PC-3 (cell line): ENCODE measurements around the gene FOXD2. TPM values are rescaled to one million over a fixed set of nuclear protein-coding genes. Genes with fewer than 3 reads are reported as not detected.

Source experiments
- ATAC-seq: fragments of 200-7000 bp; cut with Tn5 transposase; 2 replicates; pipeline ENCODE4 v1.9.1; 2020; ENCODE audit warnings: mild to moderate bottlenecking, moderate library complexity
- BruUV-seq: library from RNA; stranded (reverse); fragments of 400-500 nt; replicated peaks from 2 replicates; lab custom pipeline; 2021; lab: Mats Ljungman, UMichigan
- CTCF ChIA-PET: fragments of 300-600 bp; sonication (Branson Sonifier 250); formaldehyde crosslinking; loops from one replicate; lab custom pipeline; 2022; ENCODE audit warnings: antibody characterized with exemption; lab: Charles Lee
- POLR2A ChIA-PET: fragments of 300-600 bp; sonication (Branson Sonifier 250); formaldehyde crosslinking; loops from one replicate; lab custom pipeline; 2022; ENCODE audit warnings: antibody characterized with exemption; ENCODE audit not compliant: unreplicated experiment; lab: Charles Lee
- DNase-seq: peaks from one replicate; pipeline ENCODE4 v3.0.0-alpha.2; 2015
- H2AFZ ChIP-seq: fragments of 300-600 bp; sonication (generic); 2 replicates; pipeline ENCODE4 v1.6.0; 2016; ENCODE audit warnings: antibody characterized with exemption, low read length
- H3F3A ChIP-seq: fragments of 300-600 bp; sonication (generic); one replicate; pipeline ENCODE4 v1.6.0; 2017; ENCODE audit warnings: antibody characterized with exemption, low read length, control low read depth, mild to moderate bottlenecking; ENCODE audit not compliant: unreplicated experiment
- H3K27ac ChIP-seq: fragments of 300-600 bp; sonication (generic); 2 replicates; pipeline ENCODE4 v1.5.1; 2016; ENCODE audit warnings: mild to moderate bottlenecking, low read length
- H3K27me3 ChIP-seq: fragments of 300-600 bp; sonication (generic); 2 replicates; pipeline ENCODE4 v1.6.1; 2016; ENCODE audit warnings: low read length, mixed read lengths
- H3K36me3 ChIP-seq: fragments of 300-600 bp; sonication (generic); 2 replicates; pipeline ENCODE4 v1.6.1; 2016; ENCODE audit warnings: low read depth, mixed run types, low read length, mixed read lengths
- H3K4me1 ChIP-seq: fragments of 300-600 bp; sonication (generic); 2 replicates; pipeline ENCODE4 v1.5.1; 2016; ENCODE audit warnings: low read length; ENCODE audit not compliant: insufficient read depth
- H3K4me2 ChIP-seq: fragments of 300-600 bp; sonication (generic); 2 replicates; pipeline ENCODE4 v1.6.0; 2016; ENCODE audit warnings: low read length
- H3K4me3 ChIP-seq: fragments of 300-600 bp; sonication (generic); 2 replicates; pipeline ENCODE4 v1.5.1; 2016; ENCODE audit warnings: mild to moderate bottlenecking, low read length, mixed read lengths
- H3K79me2 ChIP-seq: fragments of 300-600 bp; sonication (generic); 2 replicates; pipeline ENCODE4 v1.6.1; 2017; ENCODE audit warnings: low read length, mixed read lengths
- H3K9ac ChIP-seq: fragments of 300-600 bp; sonication (generic); 2 replicates; pipeline ENCODE4 v1.6.0; 2016; ENCODE audit warnings: mild to moderate bottlenecking, low read length
- H3K9me2 ChIP-seq: fragments of 300-600 bp; sonication (generic); replicated peaks from 2 replicates; pipeline ENCODE4 v1.6.1; 2016; ENCODE audit warnings: mixed run types, low read length, mixed read lengths
- H3K9me3 ChIP-seq: fragments of 300-600 bp; sonication (generic); 2 replicates; pipeline ENCODE4 v1.6.1; 2016; ENCODE audit warnings: low read length, mixed read lengths
- H4K20me1 ChIP-seq: fragments of 300-600 bp; sonication (generic); 2 replicates; pipeline ENCODE4 v1.6.1; 2016; ENCODE audit warnings: low read length, mixed read lengths
- EZH2 ChIP-seq: fragments of 300-600 bp; sonication (generic); IDR thresholded peaks from one replicate; pipeline ENCODE4 v1.6.1; 2017; ENCODE audit warnings: antibody characterized with exemption, mild to moderate bottlenecking, low read length; ENCODE audit not compliant: unreplicated experiment
- EZH2phosphoT487 ChIP-seq: fragments of 300-600 bp; sonication (generic); IDR thresholded peaks from 2 replicates; pipeline ENCODE4 v1.6.1; 2018; ENCODE audit warnings: mild to moderate bottlenecking, antibody characterized with exemption, low read length, borderline replicate concordance
- intact Hi-C: fragments of 100-400 bp; cut with micrococcal nuclease; formaldehyde crosslinking; loops from 2 replicates; pipeline ENCODE4 v1.9.0; 2023
- total RNA-seq: library from RNA; depleted of rRNA; stranded (reverse); fragments of >200 nt; gene quantifications from 2 replicates; pipeline ENCODE4 v1.2.3, GENCODE V29; 2014
- TF ChIP-seq, protein P1 (sequence below): fragments of 300-600 bp; sonication (generic); conservative IDR thresholded peaks from 2 replicates; pipeline ENCODE4 v1.5.1; 2017; ENCODE audit warnings: antibody characterized with exemption, low read depth, mild to moderate bottlenecking, low read length

Gene FOXD2
- total RNA-seq, 1 experiment from 2014 or later: 0.80 TPM

DNA sequence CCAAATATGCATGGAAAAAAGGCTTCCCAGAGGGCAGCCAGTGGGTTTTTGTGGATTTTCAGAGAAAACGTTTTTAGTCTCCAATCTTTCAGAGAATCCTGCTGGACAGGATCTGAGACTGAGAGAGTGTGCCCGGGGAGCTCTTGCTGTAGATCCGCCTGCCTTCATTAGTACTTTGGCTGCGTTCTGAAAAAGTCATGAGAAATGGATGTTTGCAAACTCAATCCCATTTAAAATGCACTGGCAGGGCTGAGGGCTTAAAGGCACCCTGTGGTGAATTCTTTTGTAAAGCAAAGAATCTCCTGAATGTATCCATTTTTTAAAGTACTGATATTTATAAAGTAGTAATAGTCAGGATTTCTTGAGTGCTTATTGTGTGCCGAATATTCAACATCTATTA is 22.2 kb downstream of the FOXD2 start:
- no peaks in the 10 kb centered on the region for H3K36me3 ChIP-seq
- no peak overlapping the region for H2AFZ ChIP-seq
- no peak overlapping the region for H3K27ac ChIP-seq
- no peak for DNase-seq
- H3K4me2 ChIP-seq: no peak overlapping the region
- intact Hi-C loops: no loop called here
- POLR2A ChIA-PET: interaction anchor here (0.7 kb wide), 1 partner anchor 18 kb away, joined by 7 read pairs; no protein-coding TSS in a partner anchor
- H3K9ac ChIP-seq: no peak overlapping the region
- no peak for ATAC-seq
- H3K27me3 ChIP-seq: peaks cover 46% of the 10 kb centered on the region
- H3K79me2 ChIP-seq: no peaks in the 10 kb centered on the region
- H4K20me1 ChIP-seq: no peaks in the 10 kb centered on the region
- no peaks in the 10 kb centered on the region for H3K4me1 ChIP-seq
- H3K9me3 ChIP-seq: no peaks in the 10 kb centered on the region
- TF ChIP-seq, protein P1, sequence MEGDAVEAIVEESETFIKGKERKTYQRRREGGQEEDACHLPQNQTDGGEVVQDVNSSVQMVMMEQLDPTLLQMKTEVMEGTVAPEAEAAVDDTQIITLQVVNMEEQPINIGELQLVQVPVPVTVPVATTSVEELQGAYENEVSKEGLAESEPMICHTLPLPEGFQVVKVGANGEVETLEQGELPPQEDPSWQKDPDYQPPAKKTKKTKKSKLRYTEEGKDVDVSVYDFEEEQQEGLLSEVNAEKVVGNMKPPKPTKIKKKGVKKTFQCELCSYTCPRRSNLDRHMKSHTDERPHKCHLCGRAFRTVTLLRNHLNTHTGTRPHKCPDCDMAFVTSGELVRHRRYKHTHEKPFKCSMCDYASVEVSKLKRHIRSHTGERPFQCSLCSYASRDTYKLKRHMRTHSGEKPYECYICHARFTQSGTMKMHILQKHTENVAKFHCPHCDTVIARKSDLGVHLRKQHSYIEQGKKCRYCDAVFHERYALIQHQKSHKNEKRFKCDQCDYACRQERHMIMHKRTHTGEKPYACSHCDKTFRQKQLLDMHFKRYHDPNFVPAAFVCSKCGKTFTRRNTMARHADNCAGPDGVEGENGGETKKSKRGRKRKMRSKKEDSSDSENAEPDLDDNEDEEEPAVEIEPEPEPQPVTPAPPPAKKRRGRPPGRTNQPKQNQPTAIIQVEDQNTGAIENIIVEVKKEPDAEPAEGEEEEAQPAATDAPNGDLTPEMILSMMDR: no peak
- TF ChIP-seq EZH2: no peak
- no peak for TF ChIP-seq EZH2phosphoT487
- no peaks in the 10 kb centered on the region for H3F3A ChIP-seq
- CTCF ChIA-PET: no interaction called here
- BruUV-seq: no TSS peak
- H3K9me2 ChIP-seq: no peaks in the 10 kb centered on the region
- H3K4me3 ChIP-seq: no peak overlapping the region

GRCh38 chr1:47460456-47460855 is 22.6 kb downstream of the FOXD2 start:
- H3F3A ChIP-seq: no peaks in the 10 kb centered on the region
- CTCF ChIA-PET: no interaction called here
- H3K36me3 ChIP-seq: no peaks in the 10 kb centered on the region
- POLR2A ChIA-PET: interaction anchor here (0.7 kb wide), 1 partner anchor 17 kb away, joined by 7 read pairs; no protein-coding TSS in a partner anchor
- ATAC-seq: no peak
- BruUV-seq: no TSS peak
- H3K4me3 ChIP-seq: no peak overlapping the region
- DNase-seq: no peak
- peaks cover 50% of the 10 kb centered on the region for H3K27me3 ChIP-seq
- H3K79me2 ChIP-seq: no peaks in the 10 kb centered on the region
- H3K9me3 ChIP-seq: no peaks in the 10 kb centered on the region
- no peaks in the 10 kb centered on the region for H3K9me2 ChIP-seq
- no peaks in the 10 kb centered on the region for H3K4me1 ChIP-seq
- H4K20me1 ChIP-seq: no peaks in the 10 kb centered on the region
- no peak overlapping the region for H3K9ac ChIP-seq
- TF ChIP-seq EZH2 (no peak), EZH2phosphoT487 (no peak)
- TF ChIP-seq, protein P1: no peak
- H2AFZ ChIP-seq: no peak overlapping the region
- no peak overlapping the region for H3K4me2 ChIP-seq
- H3K27ac ChIP-seq: no peak overlapping the region
- intact Hi-C loops: no loop called here

DNA sequence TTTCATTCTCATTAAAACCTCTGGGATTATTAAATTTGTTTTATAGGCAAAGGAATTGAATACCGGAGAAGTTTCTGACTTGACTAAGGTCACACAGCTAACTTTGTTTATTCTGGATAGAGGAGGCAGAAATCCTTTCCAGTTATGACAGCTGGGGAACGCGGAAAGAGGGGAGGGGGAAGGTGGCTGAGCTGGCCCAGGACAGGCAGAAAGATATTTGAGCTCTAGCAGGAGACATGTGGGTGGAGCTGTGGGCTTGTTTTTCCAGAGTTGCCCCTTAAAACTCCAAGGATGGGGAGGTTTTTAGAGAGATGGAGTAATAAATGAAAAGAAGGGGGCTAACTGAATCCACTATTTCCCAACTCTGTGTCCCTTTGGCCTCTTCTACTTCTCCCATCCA is 27.8 kb downstream of the FOXD2 start:
- H4K20me1 ChIP-seq: no peaks in the 10 kb centered on the region
- CTCF ChIA-PET: no interaction called here
- H2AFZ ChIP-seq: no peak overlapping the region
- H3K27ac ChIP-seq: no peak overlapping the region
- H3K4me2 ChIP-seq: no peak overlapping the region
- no peak overlapping the region for H3K9ac ChIP-seq
- POLR2A ChIA-PET: no interaction called here
- H3F3A ChIP-seq: no peaks in the 10 kb centered on the region
- peaks cover 45% of the 10 kb centered on the region for H3K27me3 ChIP-seq
- DNase-seq (no peak), ATAC-seq (no peak)
- no peaks in the 10 kb centered on the region for H3K36me3 ChIP-seq
- no peaks in the 10 kb centered on the region for H3K4me1 ChIP-seq
- no TSS peak for BruUV-seq
- no peak overlapping the region for H3K4me3 ChIP-seq
- intact Hi-C loops: no loop called here
- no peaks in the 10 kb centered on the region for H3K9me3 ChIP-seq
- TF ChIP-seq, protein P1: no peak
- TF ChIP-seq EZH2: no peak
- TF ChIP-seq EZH2phosphoT487: no peak
- no peaks in the 10 kb centered on the region for H3K9me2 ChIP-seq
- no peaks in the 10 kb centered on the region for H3K79me2 ChIP-seq
